Adrenal gland (tissue), 12 donors: ENCODE data around the gene TEX35. TPM values are rescaled to one million over a fixed set of nuclear protein-coding genes. Genes with fewer than 3 reads are reported as not detected.

ENCODE experiments used
- DNase-seq, 7 donors: peaks; one replicate each; pipeline ENCODE4 v3.0.0-alpha.2; 2019 to 2020
- H3K27ac ChIP-seq, 5 donors: fragments of 200-600 bp; sonication (generic) in 4 of 5; 1 replicate in 3 of 5; 2 replicates in 2 of 5; pipeline versions ENCODE4 v1.5.1 to v1.8.0; 2016 to 2020; ENCODE audit warnings: mild to moderate bottlenecking in 1 of 5
- H3K27me3 ChIP-seq: fragments of 200-600 bp; 2 replicates; pipeline ENCODE4 v1.8.0; 2021
- H3K36me3 ChIP-seq, 2 donors: fragments of 200-600 bp; replicated peaks in 1 of 2; 1 replicate in 1 of 2; 2 replicates in 1 of 2; pipeline versions ENCODE4 v1.5.1 to v1.8.0; 2018 to 2022
- H3K4me1 ChIP-seq, 2 donors: fragments of 200-600 bp; replicated peaks in 1 of 2; 1 replicate in 1 of 2; 2 replicates in 1 of 2; pipeline versions ENCODE4 v1.5.1 to v1.8.0; 2018 to 2021
- H3K4me3 ChIP-seq, 4 donors: fragments of 200-600 bp; sonication (generic) in 3 of 4; one replicate each; pipeline ENCODE4 v1.5.1; 2016 to 2018
- H3K9me3 ChIP-seq, 3 donors: fragments of 200-600 bp; sonication (generic) in 1 of 3; replicated peaks in 1 of 3; 1 replicate in 2 of 3; 2 replicates in 1 of 3; pipeline versions ENCODE4 v1.5.1 to v1.8.0; 2016 to 2021
- CTCF ChIP-seq, 6 experiments: fragments of 450-650 bp in 4 of 6; fragments of 200-600 bp in 2 of 6; sonication (generic) in 1 of 6; IDR thresholded peaks; 1 replicate in 5 of 6; 2 replicates in 1 of 6; pipeline versions ENCODE4 v1.5.1 to v1.8.0; 2016 to 2021; ENCODE audit warnings: antibody characterized with exemption in 6 of 6, mild to moderate bottlenecking in 2 of 6, moderate library complexity in 1 of 6
- POLR2A ChIP-seq, 2 donors: fragments of 450-650 bp; IDR thresholded peaks; one replicate each; pipeline ENCODE4 v1.6.1; 2017; ENCODE audit warnings: antibody characterized with exemption in 2 of 2, mild to moderate bottlenecking in 2 of 2, moderate library complexity in 1 of 2
- WGBS, 4 donors: extraction: QIAGEN DNeasy Blood & Tissue Kit in 2 of 4; methylation state at CpG; one replicate each; pipeline versions ENCODE4 v1.1.5 to v1.1.7; 2013 to 2017; 5-methylcytosine and 5-hydroxymethylcytosine counted together
- intact Hi-C, 2 donors: fragments of 100-400 bp; cut with DNase I; formaldehyde crosslinking; loops; one replicate each; pipeline versions ENCODE4 v1.14.1 to v1.15.0; 2022 to 2023
- polyA plus RNA-seq, 3 donors: library from polyadenylated mRNA; stranded (reverse); fragments of 200-250 nt in 2 of 3; fragments of 350-450 nt in 1 of 3; fragmentation: Illumina TruSeq in 1 of 3; extraction: RNeasy Lipid Tissue Mini Kit (QIAGEN cat#74804) in 1 of 3; gene quantifications; one replicate each; pipeline ENCODE4 v1.2.3, GENCODE V29; 2013 to 2014
- total RNA-seq, 9 donors: library from RNA; depleted of rRNA in 4 of 9; stranded (reverse); fragments of >200 nt in 4 of 9; fragments of 120-200 nt in 1 of 9; fragmentation: NEBNext Ultra II Directional in 1 of 9; extraction: Animal tissue kit (Norgen Biotek cat#: 25700) in 1 of 9; gene quantifications; one replicate each; pipeline versions ENCODE4 v1.1.0 to v1.2.4, GENCODE V29; 2013 to 2023
- donor health status: healthy with polysubstance abuse.
- donor health status: Bipolar disorder and iron deficiency.
- donor health status: DM: yes; HTN: yes; CAD: no.
- donor health status: DM: no; HTN: no; CAD: no.
- donor health status: DM: no; HTN: no; CAD: no.
- donor health status: DM: yes; HTN: yes; CAD: no.

TEX35 gene
- total and polyA plus RNA-seq, 12 donors = not detected

GRCh38 chr1:178544531-178544930 lies 31.6 kb downstream of the TEX35 start:
- intact Hi-C loops = loop anchor here in 1 of 2 donors (5.0 kb wide), 2 partner anchors 208 to 458 kb away; no protein-coding TSS in a partner anchor
- TF ChIP-seq POLR2A (IDR thresholded peaks at IDR 0.05) (no peak), CTCF (IDR thresholded peaks at IDR 0.05) (no peak)
- Histone ChIP-seq H3K36me3 (no peaks in the 10 kb centered on the region), H3K27ac (no peak overlapping the region), H3K9me3 (no peaks in the 10 kb centered on the region), H3K4me1 (peaks cover 4 to 6% of the 10 kb centered on the region in 2 donors), H3K4me3 (no peak overlapping the region), H3K27me3 (no peaks in the 10 kb centered on the region)
- DNase-seq = peak in 1 of 7 donors; percentile 53
- WGBS, 4 donors = 87 to 91% (median 89%) methylated on average over 9 of the region's 9 CpGs

- Histone ChIP-seq H3K27ac (no peak overlapping the region), H3K9me3 (no peaks in the 10 kb centered on the region), H3K27me3 (no peaks in the 10 kb centered on the region), H3K4me3 (no peak overlapping the region), H3K36me3 (no peaks in the 10 kb centered on the region), H3K4me1 (peaks cover 0 to 5% of the 10 kb centered on the region in 2 donors)
- intact Hi-C loops = no loop called here
- DNase-seq = peak in 1 of 7 donors; percentile 31
- TF ChIP-seq CTCF (IDR thresholded peaks at IDR 0.05) = no peak
- no peak for TF ChIP-seq POLR2A (IDR thresholded peaks at IDR 0.05)
- 95 to 97% (median 96%) methylated on average over 3 of the region's 3 CpGs for WGBS, 4 donors
These were observed 35.2 kb downstream of the TEX35 start for GRCh38 chr1:178548108-178548507.

- no peaks in the 10 kb centered on the region for H3K9me3 ChIP-seq
- no peaks in the 10 kb centered on the region for H3K36me3 ChIP-seq
- H3K27me3 ChIP-seq = no peaks in the 10 kb centered on the region
- 67 to 91% (median 80%) methylated on average over 3 of the region's 3 CpGs for WGBS, 4 donors
- no peak overlapping the region for H3K4me3 ChIP-seq
- no peak for DNase-seq
- no peak for TF ChIP-seq POLR2A (IDR thresholded peaks at IDR 0.05)
- TF ChIP-seq CTCF (IDR thresholded peaks at IDR 0.05) = no peak
- intact Hi-C loops = no loop called here
- no peak overlapping the region for H3K27ac ChIP-seq
- H3K4me1 ChIP-seq = no peaks in the 10 kb centered on the region
These were observed 38.4 kb downstream of the TEX35 start for GRCh38 chr1:178551307-178551706.

- DNase-seq = peak in 1 of 7 donors; percentile 9
- intact Hi-C loops = no loop called here
- TF ChIP-seq CTCF (IDR thresholded peaks at IDR 0.05) = no peak
- no peak for TF ChIP-seq POLR2A (IDR thresholded peaks at IDR 0.05)
- 85 to 92% (median 87%) methylated on average over 3 of the region's 3 CpGs for WGBS, 4 donors
- no peak overlapping the region for H3K27ac ChIP-seq
- H3K9me3 ChIP-seq = no peaks in the 10 kb centered on the region
- no peaks in the 10 kb centered on the region for H3K27me3 ChIP-seq
- no peaks in the 10 kb centered on the region for H3K4me1 ChIP-seq
- no peak overlapping the region for H3K4me3 ChIP-seq
- no peaks in the 10 kb centered on the region for H3K36me3 ChIP-seq
These were observed 39.0 kb downstream of the TEX35 start for GRCh38 chr1:178551940-178552339.
